ENCODE data around the gene ERICH2. TPM values are rescaled to one million over a fixed set of nuclear protein-coding genes. Genes with fewer than 3 reads are reported as not detected.

The ERICH2 gene
- total and polyA plus RNA-seq, 2 donors (not counting 3 experiments of a cell fraction or from before 2014, with no cell fraction given): not detected

DNA sequence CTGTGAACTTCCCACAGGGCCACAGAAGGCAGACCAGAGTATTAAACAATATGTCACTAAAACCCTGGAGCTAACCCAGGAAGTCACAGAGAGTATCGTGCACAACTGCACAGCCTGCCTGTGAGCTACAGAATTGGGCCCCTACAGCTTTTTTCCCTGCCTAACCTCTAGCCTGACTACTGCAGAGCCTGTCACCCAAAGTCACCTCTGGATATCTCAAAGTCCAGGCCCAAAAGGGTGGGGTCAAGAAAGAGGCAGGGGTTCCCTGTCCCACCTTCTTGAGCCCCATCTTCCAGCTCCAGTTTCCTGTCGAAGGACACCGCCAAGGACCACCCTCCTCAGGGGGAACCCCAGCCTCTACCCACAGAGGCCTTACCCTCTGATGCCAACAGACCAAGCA lies 60.0 kb downstream of the ERICH2 start:
- Histone ChIP-seq H3K36me3 (ENCODE audit: control insufficient read depth in 2 of 2, extremely low read depth in 1 of 2, insufficient read depth in 2 of 2, low read length in 2 of 2) (no peaks in the 10 kb centered on the region), H3K4me2 (ENCODE audit: insufficient read depth, low read length) (no peak overlapping the region), H2AFZ (ENCODE audit: low read depth, low read length) (no peak overlapping the region), H3K9me3 (replicated peaks; ENCODE audit: control insufficient read depth, insufficient read depth, low read length) (no peaks in the 10 kb centered on the region), H3K27ac (ENCODE audit: insufficient read depth, low read depth, low read length) (no peak overlapping the region), H3K79me2 (ENCODE audit: control insufficient read depth, insufficient read depth, low read length) (no peaks in the 10 kb centered on the region), H3K9ac (replicated peaks; ENCODE audit: extremely low read depth, insufficient read depth, low read length) (no peak overlapping the region), H3K27me3 (ENCODE audit: control insufficient read depth in 2 of 2, insufficient read depth in 2 of 2, low read length in 2 of 2) (peaks cover 7 to 12% of the 10 kb centered on the region in 2 experiments), H4K20me1 (replicated peaks; ENCODE audit: control insufficient read depth, extremely low read depth, insufficient read depth, low read length) (no peaks in the 10 kb centered on the region), H3K4me3 (replicated peaks in 1 of 3; ENCODE audit: insufficient read depth in 1 of 3, low read depth in 1 of 3, low read length in 3 of 3) (no peak overlapping the region), H3K9me1 (replicated peaks; ENCODE audit: control insufficient read depth, extremely low read depth, insufficient read depth, low read length) (no peaks in the 10 kb centered on the region), H3K4me1 (ENCODE audit: control insufficient read depth, extremely low read depth, insufficient read depth, low read length) (no peaks in the 10 kb centered on the region)
- intact Hi-C loops (cut with micrococcal nuclease) (no loop called here), dilution Hi-C loops (cut with MboI; ENCODE audit: extremely low pct_ligation_motif_present, low sequenced_read_pairs) (no loop called here)
- TF ChIP-seq FOS (IDR thresholded peaks at IDR 0.05; ENCODE audit: borderline replicate concordance, insufficient read depth, low read length): no peak
- TF ChIP-seq JUN (IDR thresholded peaks at IDR 0.05; ENCODE audit: borderline replicate concordance, insufficient read depth, insufficient read length, low read depth): no peak
- no peak for TF ChIP-seq EZH2 (IDR thresholded peaks at IDR 0.05; ENCODE audit: borderline replicate concordance, low read depth, low read length, severe bottlenecking)
- TF ChIP-seq MAX (IDR thresholded peaks at IDR 0.05; ENCODE audit: insufficient read depth, insufficient read length): no peak
- TF ChIP-seq POLR2A (IDR thresholded peaks at IDR 0.05; ENCODE audit: low read depth, low read length): no peak
- no peak for TF ChIP-seq CTCF (IDR thresholded peaks at IDR 0.05; ENCODE audit: extremely low read depth in 1 of 2, insufficient read depth in 1 of 2, low read depth in 1 of 2, low read length in 2 of 2)
- no peak for TF ChIP-seq MYC (IDR thresholded peaks at IDR 0.05; ENCODE audit: low read depth, low read length)
- no peak for TF ChIP-seq GATA2 (IDR thresholded peaks at IDR 0.05; ENCODE audit: insufficient read depth, insufficient read length, low read depth, low read length)
- TF ChIP-seq POLR2AphosphoS5 (IDR thresholded peaks at IDR 0.05; ENCODE audit: insufficient read depth, low read depth, low read length): no peak
- CTCF ChIA-PET: no interaction called here
- FAIRE-seq: no peak
- BruUV-seq (replicated peaks): no TSS peak
- POLR2A ChIA-PET: no interaction called here
- no peak for DNase-seq (ENCODE audit: low read depth, low spot score)
